Activated T-cell treated with anti-CD3 and anti-CD28 coated beads, Interleukin-2, amount 50 U/mL, for 4 hours (primary cell): Measurements from ENCODE around the gene CFAP54. TPM values are rescaled to one million over a fixed set of nuclear protein-coding genes. Genes with fewer than 3 reads are reported as not detected.

Experiments used
- ATAC-seq, 2 donors: fragments of 200-7000 bp; cut with Tn5 transposase; one replicate each; pipeline ENCODE4 v1.10.0; 2021
- DNase-seq: peaks from one replicate; pipeline ENCODE4 v3.0.0-alpha.2; 2020
- H3K27me3 Mint-ChIP-seq: one replicate; pipeline ENCODE4 v1.8.0; 2021; ENCODE audit warnings: low read depth, mixed read lengths
- H3K36me3 Mint-ChIP-seq: one replicate; pipeline ENCODE4 v1.8.0; 2022; ENCODE audit warnings: mixed read lengths; ENCODE audit not compliant: insufficient read depth
- H3K4me1 Mint-ChIP-seq: one replicate; pipeline ENCODE4 v1.8.0; 2021; ENCODE audit warnings: low read depth, mixed read lengths
- H3K4me3 Mint-ChIP-seq: one replicate; pipeline ENCODE4 v1.8.0; 2021; ENCODE audit warnings: mild to moderate bottlenecking, moderate library complexity, mixed read lengths
- H3K9me3 Mint-ChIP-seq: one replicate; pipeline ENCODE4 v1.8.0; 2021; ENCODE audit warnings: mixed read lengths
- total RNA-seq, 3 donors: library from RNA; stranded (reverse); gene quantifications; one replicate each; pipeline ENCODE4 v1.2.1, GENCODE V29; 2021

Gene CFAP54
- total RNA-seq, 3 donors from 2014 or later = 0.15 to 0.32 (median 0.24) TPM

DNA sequence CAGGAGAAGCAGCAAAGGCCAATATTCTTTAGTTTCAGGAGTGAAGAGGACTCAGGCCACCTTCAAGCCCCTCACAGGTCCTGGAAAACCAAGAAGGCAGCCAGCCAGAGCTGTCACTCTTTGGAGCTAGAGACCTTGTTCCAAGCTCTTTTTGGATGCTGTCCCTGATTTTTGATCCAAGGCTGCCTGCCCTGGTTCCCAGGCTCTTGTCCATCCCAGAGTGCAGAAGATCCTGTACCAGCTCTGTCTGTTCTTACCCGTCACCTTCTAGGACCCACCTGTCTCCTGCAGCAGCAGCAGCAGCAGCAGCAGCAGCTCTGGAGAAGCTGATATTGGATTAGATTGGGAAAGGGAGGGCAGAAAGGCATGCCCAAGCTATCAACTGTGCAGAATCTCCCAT lies 260.6 kb downstream of the CFAP54 start:
- Mint-ChIP-seq H3K4me3 (no peak overlapping the region), H3K4me1 (no peaks in the 10 kb centered on the region), H3K9me3 (no peaks in the 10 kb centered on the region), H3K36me3 (no peaks in the 10 kb centered on the region), H3K27me3 (peaks cover 2% of the 10 kb centered on the region)
- DNase-seq (no peak), ATAC-seq (no peak)

DNA sequence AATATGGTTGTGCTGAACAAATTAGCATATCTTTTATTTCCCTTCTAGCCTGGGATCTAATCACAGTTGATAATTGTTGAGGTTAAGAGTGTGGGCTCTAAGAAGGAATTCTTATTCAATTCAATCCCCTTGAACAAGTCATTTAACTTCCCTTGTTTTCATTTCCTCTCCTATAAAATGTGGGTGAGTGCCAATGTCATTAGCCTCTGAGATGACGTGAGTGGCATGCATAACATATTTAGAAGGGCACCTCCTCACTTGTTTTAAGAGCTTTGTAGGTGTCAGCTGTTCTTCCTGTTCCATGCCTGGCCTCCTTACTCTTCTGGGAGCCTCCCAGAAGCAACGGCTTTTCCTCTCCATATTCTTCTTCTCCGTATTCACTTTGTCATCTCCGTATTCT lies 262.2 kb downstream of the CFAP54 start:
- no peaks in the 10 kb centered on the region for H3K4me1 Mint-ChIP-seq
- H3K36me3 Mint-ChIP-seq = no peaks in the 10 kb centered on the region
- H3K9me3 Mint-ChIP-seq = no peaks in the 10 kb centered on the region
- H3K4me3 Mint-ChIP-seq = no peak overlapping the region
- peaks cover 2% of the 10 kb centered on the region for H3K27me3 Mint-ChIP-seq
- no peak for ATAC-seq
- DNase-seq = no peak

DNA sequence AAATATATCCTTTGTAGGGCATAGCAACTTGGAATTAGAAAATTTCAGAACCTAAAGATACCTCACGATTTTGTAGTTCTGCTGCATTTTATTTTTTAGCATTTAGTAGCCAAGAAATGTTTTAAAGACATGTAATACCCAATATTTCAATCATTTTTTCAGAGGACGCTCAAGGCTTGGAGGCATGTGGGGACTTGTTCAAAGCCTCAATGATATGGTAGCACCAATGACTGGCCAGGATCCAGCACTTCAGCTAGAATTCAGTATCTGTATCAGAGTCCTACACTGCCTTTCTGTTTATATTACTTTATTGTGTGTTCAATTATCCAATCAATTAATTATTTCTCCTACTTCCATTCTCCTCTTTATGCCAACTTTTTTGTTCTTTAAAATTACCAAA lies 262.8 kb downstream of the CFAP54 start:
- no peaks in the 10 kb centered on the region for H3K36me3 Mint-ChIP-seq
- peaks cover 2% of the 10 kb centered on the region for H3K27me3 Mint-ChIP-seq
- DNase-seq (no peak), ATAC-seq (no peak)
- H3K4me1 Mint-ChIP-seq = no peaks in the 10 kb centered on the region
- H3K9me3 Mint-ChIP-seq = no peaks in the 10 kb centered on the region
- H3K4me3 Mint-ChIP-seq = no peak overlapping the region

DNA sequence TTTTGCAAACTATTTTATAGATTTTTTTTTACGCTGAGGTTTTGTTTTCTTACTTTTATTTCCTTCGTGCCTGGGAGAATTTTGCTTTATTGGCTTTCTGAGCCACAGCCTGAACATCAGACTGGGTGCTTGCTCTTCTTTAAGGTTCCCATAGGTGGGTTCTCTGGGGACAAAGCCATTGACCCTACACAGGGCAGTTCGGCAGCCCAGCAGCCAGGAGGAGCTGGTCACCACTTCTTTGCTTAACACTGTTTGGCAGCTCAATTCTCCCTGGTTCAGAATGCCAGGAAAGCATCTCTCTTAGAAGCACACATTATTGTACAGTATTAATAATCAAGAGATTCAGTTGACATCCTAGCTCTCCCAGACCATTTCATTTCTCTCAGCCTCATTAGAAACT lies 276.9 kb downstream of the CFAP54 start:
- Mint-ChIP-seq H3K4me1 (no peaks in the 10 kb centered on the region), H3K9me3 (no peaks in the 10 kb centered on the region), H3K36me3 (no peaks in the 10 kb centered on the region), H3K4me3 (no peak overlapping the region), H3K27me3 (peaks cover 5% of the 10 kb centered on the region)
- DNase-seq (no peak), ATAC-seq (no peak)

DNA sequence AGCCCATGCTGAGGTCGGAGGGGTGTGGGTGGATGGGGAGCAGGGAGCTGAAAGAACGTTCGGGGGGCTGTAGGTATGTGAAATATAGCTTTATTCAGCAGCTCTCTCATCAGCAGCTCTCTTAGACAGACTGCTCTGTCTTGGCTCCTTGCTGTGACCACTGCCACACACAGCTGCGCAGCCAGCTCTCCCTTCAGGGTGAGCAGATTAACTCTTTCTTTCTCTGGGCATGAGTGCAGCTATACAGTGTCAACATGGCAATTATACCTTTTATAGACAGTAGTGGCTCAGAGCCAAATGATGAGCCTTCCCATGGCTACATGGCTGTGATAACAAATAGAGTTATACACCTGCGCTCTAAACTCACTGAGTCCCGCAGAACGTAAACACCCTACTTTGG lies 280.0 kb downstream of the CFAP54 start:
- no peak for ATAC-seq
- Mint-ChIP-seq H3K27me3 (peaks cover 5% of the 10 kb centered on the region), H3K9me3 (no peaks in the 10 kb centered on the region), H3K4me1 (no peaks in the 10 kb centered on the region), H3K36me3 (no peaks in the 10 kb centered on the region), H3K4me3 (no peak overlapping the region)
- no peak for DNase-seq

DNA sequence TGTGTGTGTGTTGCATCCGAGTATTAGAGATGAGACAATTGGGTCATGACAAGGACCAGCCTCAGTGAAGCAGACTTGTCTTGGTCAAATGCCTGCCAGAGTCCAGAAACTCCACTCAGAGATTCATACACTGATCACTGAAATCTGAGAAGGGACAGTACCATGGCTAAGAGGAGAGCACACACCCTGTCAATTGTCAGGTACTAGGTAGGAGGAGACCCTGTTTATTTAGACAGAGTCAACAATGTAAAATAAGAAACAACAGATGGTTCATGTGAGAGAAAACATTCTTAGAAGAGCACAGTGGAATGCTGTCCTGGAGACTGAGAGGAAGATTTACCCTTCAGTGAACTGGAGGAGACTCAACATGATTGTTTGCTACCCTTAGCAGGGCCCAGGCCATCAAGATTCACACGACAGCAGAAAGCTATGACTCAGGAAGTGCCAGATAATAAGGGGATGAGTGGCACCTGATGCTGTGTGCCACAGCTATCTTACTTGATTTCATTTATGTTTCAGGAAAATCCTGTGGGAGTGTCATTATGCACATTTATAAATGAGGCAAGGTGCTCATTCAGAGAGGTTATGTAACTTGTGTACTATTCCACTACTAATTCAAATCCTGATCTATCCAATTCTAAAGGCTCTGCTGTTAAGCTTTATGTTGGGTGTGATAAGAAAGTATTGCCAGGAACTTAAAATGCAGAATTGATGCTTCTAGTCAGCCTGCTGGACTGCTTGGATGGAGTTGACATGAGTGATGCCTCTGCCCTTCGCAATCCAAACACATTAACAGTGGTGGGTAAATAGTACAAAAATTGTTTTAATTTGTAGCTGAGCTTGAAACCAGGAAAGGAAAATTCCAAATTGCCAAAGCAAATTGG lies 281.1 kb downstream of the CFAP54 start:
- Mint-ChIP-seq H3K36me3 (no peaks in the 10 kb centered on the region), H3K4me3 (no peak overlapping the region), H3K4me1 (no peaks in the 10 kb centered on the region), H3K27me3 (peaks cover 5% of the 10 kb centered on the region), H3K9me3 (no peaks in the 10 kb centered on the region)
- no peak for ATAC-seq
- DNase-seq = no peak

DNA sequence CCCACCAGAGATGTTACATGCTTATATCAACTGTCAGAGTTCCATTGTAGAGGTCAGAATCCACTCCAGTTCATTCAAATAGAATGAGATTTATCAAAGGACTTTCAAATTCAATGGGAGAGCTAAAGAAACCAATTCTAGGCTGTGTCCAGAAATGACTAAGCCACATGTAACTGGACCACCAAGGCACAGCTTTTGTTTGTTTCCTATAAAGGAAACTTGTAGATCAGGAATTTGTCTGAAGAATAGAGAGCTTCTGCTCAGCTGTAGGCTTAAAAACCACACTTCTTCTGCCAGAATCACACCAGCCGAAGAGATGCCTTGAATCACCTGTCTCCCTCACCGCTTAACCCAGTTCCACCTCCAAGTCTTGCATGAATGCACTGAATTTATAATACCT lies 283.7 kb downstream of the CFAP54 start:
- no peak for DNase-seq
- H3K4me1 Mint-ChIP-seq = no peaks in the 10 kb centered on the region
- no peaks in the 10 kb centered on the region for H3K27me3 Mint-ChIP-seq
- H3K9me3 Mint-ChIP-seq = no peaks in the 10 kb centered on the region
- ATAC-seq = no peak
- no peaks in the 10 kb centered on the region for H3K36me3 Mint-ChIP-seq
- H3K4me3 Mint-ChIP-seq = no peak overlapping the region

DNA sequence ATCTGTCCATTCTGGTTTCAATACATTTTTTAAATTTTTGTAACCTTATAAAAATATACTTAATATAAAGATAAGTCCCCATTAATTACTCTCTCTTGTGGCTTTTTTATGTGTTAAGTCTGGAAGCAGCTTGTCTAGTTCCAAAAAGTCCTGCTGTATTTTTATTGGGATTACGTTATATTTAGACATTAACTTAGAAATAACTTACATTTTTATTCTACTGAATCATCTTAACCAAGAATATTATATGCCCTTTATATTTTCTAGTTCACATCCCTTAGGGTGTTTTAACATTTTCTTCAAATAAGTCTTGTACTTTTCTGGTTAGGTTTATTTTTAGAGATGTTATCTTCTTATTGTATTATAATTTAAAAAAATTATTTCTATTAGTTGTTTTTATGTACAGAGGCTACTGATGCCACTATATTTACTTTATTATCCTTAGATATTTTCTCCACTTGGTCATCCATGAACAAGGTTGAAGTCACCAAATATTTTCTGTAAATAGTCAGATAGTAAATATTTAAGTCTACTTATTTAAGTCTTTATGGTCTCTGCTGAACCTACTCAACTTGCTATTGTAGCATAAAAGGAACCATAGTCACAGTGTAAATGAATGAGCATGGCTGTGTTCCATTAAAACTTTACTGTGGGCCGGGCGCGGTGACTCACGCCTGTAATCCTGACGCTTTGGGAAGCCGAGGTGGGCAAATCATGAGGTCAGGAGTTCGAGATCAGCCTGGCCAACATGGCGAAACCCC lies 285.3 kb downstream of the CFAP54 start:
- no peak for ATAC-seq
- no peak for DNase-seq
- Mint-ChIP-seq H3K36me3 (no peaks in the 10 kb centered on the region), H3K9me3 (no peaks in the 10 kb centered on the region), H3K4me1 (no peaks in the 10 kb centered on the region), H3K4me3 (no peak overlapping the region), H3K27me3 (no peaks in the 10 kb centered on the region)

DNA sequence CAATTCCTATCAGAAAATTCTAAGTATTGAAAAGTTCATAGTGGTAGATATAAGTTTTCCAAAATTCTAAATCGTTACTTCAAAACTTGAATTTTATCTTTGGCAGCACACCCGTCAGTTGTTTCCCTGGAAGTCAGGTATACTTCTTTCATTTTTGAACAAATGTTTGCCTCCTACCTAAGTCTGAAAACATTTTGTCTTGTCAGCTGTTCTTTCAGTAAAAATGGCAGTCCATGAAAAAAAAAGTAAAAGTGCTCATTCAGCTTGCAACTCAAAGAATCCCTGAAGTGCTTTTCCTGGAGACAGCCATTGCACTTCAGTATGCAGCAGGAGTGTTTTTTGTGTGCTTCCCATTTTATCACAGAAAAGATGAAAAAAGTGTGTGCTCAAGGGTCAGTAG lies 287.5 kb downstream of the CFAP54 start:
- ATAC-seq (no peak), DNase-seq (no peak)
- no peaks in the 10 kb centered on the region for H3K4me1 Mint-ChIP-seq
- H3K36me3 Mint-ChIP-seq = no peaks in the 10 kb centered on the region
- H3K27me3 Mint-ChIP-seq = no peaks in the 10 kb centered on the region
- H3K4me3 Mint-ChIP-seq = no peak overlapping the region
- H3K9me3 Mint-ChIP-seq = no peaks in the 10 kb centered on the region

DNA sequence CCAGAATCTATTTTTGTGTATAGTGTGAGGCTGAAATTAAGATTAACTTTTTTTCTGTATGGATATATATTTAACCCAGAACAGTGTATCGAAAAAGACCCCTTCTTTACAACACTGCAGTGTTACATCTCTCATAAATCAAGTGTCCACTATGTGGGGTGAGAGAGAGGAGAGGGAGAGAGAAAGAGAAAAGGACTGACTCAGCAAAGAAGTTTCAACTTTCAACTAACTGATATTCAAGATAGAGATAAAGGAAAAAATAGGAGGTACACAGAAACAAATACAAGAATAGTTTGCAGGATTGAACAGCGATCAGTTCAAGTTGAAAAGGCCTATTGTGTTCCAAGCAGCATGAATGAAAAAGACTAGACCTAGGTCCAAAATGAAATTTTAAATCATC lies 291.0 kb downstream of the CFAP54 start:
- DNase-seq (no peak), ATAC-seq (no peak)
- no peaks in the 10 kb centered on the region for H3K4me1 Mint-ChIP-seq
- H3K27me3 Mint-ChIP-seq = no peaks in the 10 kb centered on the region
- no peaks in the 10 kb centered on the region for H3K36me3 Mint-ChIP-seq
- no peaks in the 10 kb centered on the region for H3K9me3 Mint-ChIP-seq
- no peak overlapping the region for H3K4me3 Mint-ChIP-seq

DNA sequence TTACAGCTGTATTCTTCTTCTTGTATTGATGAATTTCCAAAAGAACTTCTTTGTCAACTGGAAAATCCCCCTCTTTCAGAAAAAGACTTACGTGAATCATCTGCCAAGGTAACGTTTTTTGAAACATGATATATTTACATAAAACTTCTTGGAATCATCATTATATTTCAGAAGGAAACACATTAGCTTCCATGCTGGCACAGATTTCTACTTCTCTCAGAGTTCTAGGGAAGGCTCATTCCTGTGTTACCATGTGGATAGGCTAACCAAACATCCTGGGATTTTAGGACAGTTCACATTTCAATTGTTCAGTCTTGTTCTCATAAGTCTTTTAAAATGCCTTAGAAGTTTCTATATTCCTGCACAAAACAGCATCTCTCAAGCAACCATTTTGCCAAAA lies 297.4 kb downstream of the CFAP54 start:
- Mint-ChIP-seq H3K36me3 (no peaks in the 10 kb centered on the region), H3K4me3 (no peak overlapping the region)

DNA sequence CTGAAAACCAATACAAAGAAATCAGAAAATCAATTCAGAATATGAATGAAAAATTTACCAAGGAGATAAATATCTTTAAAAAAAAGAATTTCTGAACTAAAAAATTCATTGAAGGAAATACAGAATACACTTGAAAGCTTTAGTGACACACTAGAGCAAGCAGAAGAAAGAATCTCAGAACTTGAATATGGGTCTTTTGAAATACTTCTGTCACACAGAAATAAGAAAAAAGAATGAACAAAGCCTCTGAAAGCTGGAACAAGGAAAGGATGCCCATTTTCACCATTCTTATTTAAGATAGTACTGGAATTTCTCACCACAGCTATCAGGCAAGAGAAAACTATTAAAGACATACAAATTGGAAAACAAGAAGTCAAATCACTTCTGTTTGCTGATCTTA lies 314.6 kb downstream of the CFAP54 start:
- H3K27me3 Mint-ChIP-seq = peaks cover 13% of the 10 kb centered on the region
- no peaks in the 10 kb centered on the region for H3K4me1 Mint-ChIP-seq
- peaks cover 16% of the 10 kb centered on the region for H3K9me3 Mint-ChIP-seq
- DNase-seq (no peak), ATAC-seq (no peak)
- H3K4me3 Mint-ChIP-seq = no peak overlapping the region
- no peaks in the 10 kb centered on the region for H3K36me3 Mint-ChIP-seq

More for the DNA sequence above, 297.4 kb downstream of the CFAP54 start:
- Mint-ChIP-seq H3K9me3 (no peaks in the 10 kb centered on the region), H3K4me1 (no peaks in the 10 kb centered on the region), H3K27me3 (peaks cover 3% of the 10 kb centered on the region)
- no peak for DNase-seq
- no peak for ATAC-seq

DNA sequence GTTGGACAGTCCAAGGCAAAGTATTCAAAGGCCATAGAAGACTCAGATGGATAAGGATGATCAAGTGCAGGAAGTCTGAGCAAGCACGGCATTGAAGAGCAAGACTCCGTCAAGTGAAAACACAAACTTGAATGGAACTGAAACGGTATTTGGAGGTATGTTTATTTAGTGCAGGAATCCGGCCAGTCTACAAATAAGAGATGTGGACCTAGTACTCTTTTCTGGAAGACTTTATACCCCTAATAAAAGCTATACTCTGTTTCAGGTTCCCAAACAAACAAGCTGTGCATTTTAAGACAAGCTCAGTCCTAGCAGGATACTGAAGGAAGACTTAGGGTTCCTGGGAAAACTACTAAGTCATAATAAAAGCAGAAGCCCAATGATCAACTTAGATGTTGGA lies 316.9 kb downstream of the CFAP54 start:
- peaks cover 5% of the 10 kb centered on the region for H3K27me3 Mint-ChIP-seq
- no peak overlapping the region for H3K4me3 Mint-ChIP-seq
- ATAC-seq (no peak), DNase-seq (no peak)
- H3K9me3 Mint-ChIP-seq = peaks cover 22% of the 10 kb centered on the region
- H3K4me1 Mint-ChIP-seq = no peaks in the 10 kb centered on the region
- no peaks in the 10 kb centered on the region for H3K36me3 Mint-ChIP-seq

DNA sequence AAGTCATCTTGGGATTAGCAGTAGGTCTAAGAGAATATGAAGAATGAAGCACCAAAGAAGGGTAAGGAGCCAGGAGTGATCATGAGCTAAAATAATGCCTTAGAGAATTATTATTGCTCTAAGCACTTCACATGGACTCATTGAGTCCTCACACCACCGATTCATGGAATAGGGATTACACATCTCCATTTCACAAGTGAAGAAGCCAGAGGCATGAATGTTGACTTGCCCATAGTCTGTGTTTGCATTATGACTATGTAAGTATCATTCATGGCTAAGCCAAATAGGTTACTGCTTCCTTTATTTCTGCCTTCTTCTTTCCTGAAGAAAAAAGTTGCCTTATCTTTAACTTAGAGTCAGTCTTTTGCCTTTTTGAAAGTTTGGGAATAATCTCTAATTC lies 318.4 kb downstream of the CFAP54 start:
- Mint-ChIP-seq H3K4me3 (no peak overlapping the region), H3K4me1 (no peaks in the 10 kb centered on the region), H3K9me3 (peaks cover 22% of the 10 kb centered on the region), H3K27me3 (no peaks in the 10 kb centered on the region), H3K36me3 (no peaks in the 10 kb centered on the region)
- DNase-seq = no peak
- no peak for ATAC-seq

DNA sequence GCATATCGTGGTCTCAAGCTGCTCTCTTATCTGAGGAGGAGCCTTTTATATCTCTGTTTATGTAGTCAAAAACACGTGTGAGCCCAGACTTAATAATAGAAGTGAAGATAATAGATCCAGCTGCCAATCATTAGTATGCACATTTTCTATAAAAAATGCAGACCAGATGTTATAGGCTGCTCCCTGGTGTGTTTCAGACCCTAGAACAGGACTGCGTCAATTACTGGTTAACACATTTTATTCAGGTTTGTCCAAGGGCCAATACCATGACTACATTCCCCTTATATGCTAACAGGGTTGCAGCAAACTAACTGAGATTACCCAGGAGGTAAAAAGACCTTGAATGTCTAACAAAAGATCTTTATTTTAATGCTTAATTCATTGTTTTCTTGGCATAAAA lies 319.2 kb downstream of the CFAP54 start:
- no peaks in the 10 kb centered on the region for H3K36me3 Mint-ChIP-seq

More for the DNA sequence above, 319.2 kb downstream of the CFAP54 start:
- no peak for DNase-seq
- no peaks in the 10 kb centered on the region for H3K4me1 Mint-ChIP-seq
- H3K9me3 Mint-ChIP-seq = peaks cover 17% of the 10 kb centered on the region
- no peak for ATAC-seq
- H3K27me3 Mint-ChIP-seq = no peaks in the 10 kb centered on the region
- no peak overlapping the region for H3K4me3 Mint-ChIP-seq
